GM19468 (cell line): ENCODE measurements around the gene RPL19.

Experiments used
- ATAC-seq: cut with Tn5 transposase; IDR thresholded peaks from one replicate; pipeline ENCODE4 v1.9.1; 2021; ENCODE audit warnings: mild to moderate bottlenecking, moderate library complexity, moderate number of reproducible peaks; ENCODE audit not compliant: unreplicated experiment; ENCODE audit errors: extremely low read depth

RPL19 gene

GRCh38 chr17:39222866-39223834, 23.1 kb downstream of the RPL19 start:
- no peak for ATAC-seq

GRCh38 chr17:39223907-39224777, 24.1 kb downstream of the RPL19 start:
- ATAC-seq: no peak

- no peak for ATAC-seq
Observed at GRCh38 chr17:39224778-39225307, 24.8 kb downstream of the RPL19 start.

GRCh38 chr17:39225308-39225958, 25.4 kb downstream of the RPL19 start, which contains the start of gene STAC2:
STAC2 (minus strand) TSS chr17:39225945; CDS start chr17:39225502, 443 bp downstream.
- ATAC-seq: no peak

DNA sequence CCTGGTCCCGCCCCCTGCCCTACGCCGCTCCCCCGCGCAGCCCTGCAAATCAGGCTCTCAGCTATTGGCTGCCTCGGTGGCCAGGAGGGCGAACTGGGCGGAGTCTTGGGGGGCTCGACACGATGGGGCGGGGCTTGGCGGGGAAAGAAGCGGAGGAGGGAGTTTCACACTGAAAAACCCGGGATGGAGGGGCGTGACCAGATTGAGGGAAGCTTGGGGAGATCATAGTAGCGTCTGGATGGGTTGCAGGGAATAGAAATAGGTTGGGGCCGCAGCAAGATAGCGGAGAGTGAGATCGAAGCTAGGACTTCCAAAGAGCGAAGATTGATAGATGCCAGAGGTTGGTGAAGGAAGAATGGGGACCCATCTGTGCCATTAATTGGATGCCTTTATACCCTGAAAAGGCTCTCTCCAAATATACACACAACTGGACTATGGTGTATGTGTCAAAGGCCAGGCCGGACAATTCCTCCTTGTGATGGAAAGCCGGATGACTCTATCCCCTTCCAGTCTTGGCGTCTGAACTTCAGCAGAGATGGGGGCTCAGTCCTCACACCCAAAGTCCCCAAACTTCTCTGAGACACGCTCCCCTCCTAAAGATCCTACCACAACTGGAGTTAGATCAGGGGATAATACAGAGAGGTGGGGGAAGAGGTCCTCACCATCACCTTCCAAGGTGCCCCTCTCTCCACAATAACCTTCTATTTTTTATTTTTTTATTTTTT, 26.0 kb downstream of the RPL19 start:
- no peak for ATAC-seq

GRCh38 chr17:39227364-39227919, 27.4 kb downstream of the RPL19 start:
- no peak for ATAC-seq

DNA sequence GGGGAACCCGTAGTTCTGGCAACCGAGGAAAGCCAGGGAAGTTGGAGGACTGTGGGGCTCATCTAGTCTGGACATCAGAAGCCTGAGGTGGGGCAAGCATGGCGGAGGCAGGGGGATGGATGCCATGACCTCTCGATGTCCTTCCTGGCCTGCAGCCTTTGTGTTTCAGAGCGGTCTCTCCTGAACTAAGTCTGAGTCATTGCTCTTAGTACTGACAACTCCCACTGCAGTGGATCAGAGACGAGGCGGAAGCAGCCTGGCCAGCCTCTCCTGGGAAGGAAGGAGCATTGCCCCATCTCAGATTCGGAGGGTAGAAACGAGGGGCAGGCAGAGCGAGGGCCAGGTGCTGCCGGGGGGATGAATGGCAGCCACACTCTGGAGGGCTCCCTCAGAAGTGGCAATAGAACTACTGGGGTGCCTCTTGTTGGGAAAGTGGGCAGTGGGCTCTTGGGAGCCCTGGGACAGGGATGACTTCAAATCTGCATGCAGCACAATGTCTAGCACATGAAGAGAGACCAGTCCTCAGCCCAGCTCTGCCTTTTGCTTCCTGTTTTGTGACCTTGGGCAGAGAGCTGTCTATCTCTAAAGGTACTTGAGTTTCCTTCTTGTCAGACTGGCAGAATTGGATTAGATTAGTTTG, 29.3 kb downstream of the RPL19 start:
- no peak for ATAC-seq

DNA sequence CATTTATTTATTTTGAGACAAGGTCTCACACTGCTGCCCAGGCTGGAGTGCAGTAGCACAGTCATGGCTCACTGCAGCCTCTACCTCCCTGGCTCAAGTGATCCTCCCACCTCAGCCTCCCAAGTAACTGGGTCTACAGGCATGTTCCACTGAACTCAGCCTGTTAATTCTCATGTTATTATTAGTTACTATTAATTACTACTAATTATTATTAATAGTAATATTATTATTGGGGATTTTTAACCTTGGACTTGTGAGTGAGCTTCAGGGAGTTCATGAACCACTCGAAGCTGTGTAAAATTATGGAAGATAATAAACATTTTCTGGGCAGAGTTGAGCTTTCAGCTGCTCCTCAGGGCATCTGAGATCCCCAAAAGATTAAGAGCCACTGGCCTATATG, 30.3 kb downstream of the RPL19 start:
- no peak for ATAC-seq

GRCh38 chr17:39231091-39231561, 31.0 kb downstream of the RPL19 start:
- no peak for ATAC-seq

DNA sequence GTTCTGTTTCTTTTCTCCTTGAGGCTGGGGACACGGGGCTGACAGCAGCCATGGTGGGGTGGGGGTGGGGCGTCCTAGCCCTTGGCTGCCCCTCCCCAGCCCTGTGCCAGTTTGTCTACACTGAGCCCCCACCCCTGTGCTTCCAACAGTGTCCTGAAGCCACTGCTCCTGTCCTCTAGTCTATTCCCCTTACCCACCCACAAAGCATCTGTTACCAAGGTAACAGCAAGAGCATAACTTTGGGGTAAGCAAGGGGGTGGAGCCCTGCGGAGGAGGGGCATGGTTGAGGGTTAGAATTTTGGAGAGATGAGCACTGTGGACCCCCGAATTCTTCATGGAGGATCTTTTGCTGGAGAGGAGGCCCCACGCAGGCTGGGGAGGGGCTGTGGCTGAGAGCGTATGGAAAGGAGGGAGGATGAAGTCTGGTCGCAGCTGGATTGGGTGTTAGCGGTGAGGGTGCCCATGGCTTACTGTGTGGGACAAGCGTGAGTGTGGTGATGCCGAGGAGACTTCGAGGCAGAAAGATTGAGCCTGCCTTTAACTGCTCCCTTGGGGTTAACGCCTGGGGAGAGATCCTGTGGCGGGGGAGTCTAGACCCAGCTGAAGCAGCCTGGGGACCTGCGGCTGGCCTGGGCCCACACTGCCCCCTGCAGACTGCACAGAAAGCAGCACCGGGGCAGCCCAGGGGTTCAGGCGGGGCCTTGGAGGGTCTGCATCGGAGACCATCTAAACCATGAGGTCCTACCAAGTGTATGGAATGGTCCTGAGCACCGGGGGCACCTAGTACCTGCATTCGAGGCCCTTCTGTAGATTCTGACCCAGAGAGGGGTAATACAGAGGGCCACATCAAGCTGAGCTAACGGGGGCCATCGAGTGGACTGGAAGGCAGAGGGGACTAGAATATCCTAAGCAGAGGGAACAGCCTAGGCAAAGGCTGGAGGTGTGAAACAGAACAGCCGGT, 31.8 kb downstream of the RPL19 start:
- ATAC-seq: no peak

GRCh38 chr17:39235555-39236449, 35.7 kb downstream of the RPL19 start:
- no peak for ATAC-seq

- ATAC-seq: no peak
Observed at GRCh38 chr17:39236450-39236927, 36.4 kb downstream of the RPL19 start.

- no peak for ATAC-seq
Observed at GRCh38 chr17:39236981-39237441, 36.9 kb downstream of the RPL19 start.

DNA sequence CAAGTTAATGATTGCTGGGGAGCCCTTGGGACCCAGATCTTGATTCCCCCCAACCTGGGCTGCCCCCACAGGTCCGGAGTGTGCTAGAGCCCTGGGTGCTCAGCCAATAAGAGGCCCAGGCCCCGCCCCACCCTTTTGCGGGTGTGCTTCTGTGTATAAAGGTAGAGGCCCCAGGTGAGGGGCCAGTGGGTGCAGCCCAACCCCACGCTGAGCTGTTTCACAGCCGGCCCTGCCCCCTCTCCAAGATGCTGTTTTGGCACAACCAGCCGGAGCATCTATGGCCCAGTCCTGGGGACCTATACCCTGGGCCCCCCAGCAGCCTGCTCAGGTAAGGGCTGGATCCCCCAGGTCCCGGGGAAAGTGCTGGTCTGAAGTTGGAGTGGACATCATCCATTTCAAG, 37.5 kb downstream of the RPL19 start:
- no peak for ATAC-seq

DNA sequence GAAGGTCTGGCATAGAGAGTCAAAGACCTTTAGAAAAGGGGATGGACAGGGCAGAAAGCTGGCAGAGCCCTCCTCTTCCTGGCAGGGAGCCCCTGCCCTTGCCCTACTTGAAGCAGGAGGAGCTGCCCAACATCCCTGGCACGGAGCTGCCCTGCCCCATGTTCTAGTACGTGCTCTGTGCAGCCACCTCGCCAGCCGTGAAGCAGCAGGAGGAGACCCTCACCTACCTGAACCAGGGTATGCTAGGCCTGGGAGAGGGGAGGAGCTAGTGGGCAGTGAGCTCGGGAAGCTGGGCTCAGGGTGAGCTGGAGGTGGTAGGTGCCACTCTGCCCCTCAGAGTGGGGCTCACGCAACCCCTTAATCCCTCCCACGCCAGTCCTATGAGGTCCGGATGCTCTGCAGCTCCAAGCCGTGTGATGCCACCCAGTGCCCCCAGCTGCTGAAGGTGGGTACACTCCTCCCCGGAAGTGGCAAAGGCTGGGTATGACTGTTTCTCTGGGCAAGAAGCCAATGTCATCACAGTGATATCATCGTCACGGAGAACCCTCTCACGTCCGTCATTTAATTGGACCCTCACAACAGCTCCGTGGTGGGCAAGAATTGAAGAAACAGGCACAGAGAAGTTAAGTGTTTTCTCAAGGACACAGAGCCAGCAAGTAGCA, 38.4 kb downstream of the RPL19 start:
- ATAC-seq: no peak
